Kasumi-1 (cell line): ENCODE data around the gene SLC25A21.
A peak's percentile ranks its signal among the peaks of the same experiment; 100 is the strongest.
"Not testable (repeated sequence)": the region's sequence is repeated elsewhere in the genome, so short reads cannot be mapped to it uniquely, and the experiment has no call there.

Source experiments
- DNase-seq, 2 experiments: peaks; one replicate each; lab custom pipeline; 2025; lab: John Stamatoyannopoulos, UW

SLC25A21 gene

GRCh38 chr14:37172024-37172869, at the start of gene SLC25A21:
Gene SLC25A21, minus strand, starts transcription at chr14:37172606.
- no peak for DNase-seq

DNA sequence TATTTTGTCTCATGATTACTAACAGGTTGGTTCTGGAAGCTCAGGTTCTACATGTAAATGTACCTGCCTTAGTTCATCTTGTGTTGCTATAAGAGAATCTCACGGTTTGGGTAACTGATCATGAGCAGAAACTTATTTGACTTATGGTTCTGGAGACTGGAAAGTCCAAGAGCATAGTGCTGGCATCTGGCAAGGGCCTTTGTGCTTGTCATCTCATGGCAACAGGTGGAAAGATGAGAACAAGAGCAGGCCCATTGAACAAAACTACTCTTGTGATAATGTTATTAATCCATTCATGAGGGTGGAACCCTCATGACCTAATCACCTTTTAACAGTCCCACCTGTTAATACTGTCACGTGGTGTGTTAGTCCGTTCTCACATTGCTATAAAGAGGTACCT, 48.7 kb upstream of the SLC25A21 start:
- DNase-seq = no peak

GRCh38 chr14:37215345-37215744, 42.9 kb upstream of the SLC25A21 start:
- DNase-seq = no peak

DNA sequence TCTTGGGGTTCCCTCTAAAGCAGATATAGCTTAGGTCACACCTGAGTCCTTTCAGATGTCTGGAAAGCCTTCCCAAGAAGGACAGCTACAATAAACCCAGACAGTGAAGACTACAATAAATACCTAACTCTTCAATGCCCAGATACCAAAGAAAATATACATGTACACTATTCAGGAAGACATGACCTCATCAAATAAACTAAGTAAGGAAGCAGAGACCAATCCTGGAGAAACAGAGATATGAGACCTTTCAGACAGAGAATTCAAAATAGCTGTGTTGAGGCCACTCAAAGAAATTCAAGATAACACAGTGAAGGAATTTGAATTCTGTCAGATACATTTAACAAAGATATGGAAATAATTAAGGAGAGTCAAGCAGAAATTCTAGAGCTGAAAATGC, 40.6 kb upstream of the SLC25A21 start:
- DNase-seq = no peak

- DNase-seq = no peak
Observed at GRCh38 chr14:37210448-37210847, 38.0 kb upstream of the SLC25A21 start.

DNA sequence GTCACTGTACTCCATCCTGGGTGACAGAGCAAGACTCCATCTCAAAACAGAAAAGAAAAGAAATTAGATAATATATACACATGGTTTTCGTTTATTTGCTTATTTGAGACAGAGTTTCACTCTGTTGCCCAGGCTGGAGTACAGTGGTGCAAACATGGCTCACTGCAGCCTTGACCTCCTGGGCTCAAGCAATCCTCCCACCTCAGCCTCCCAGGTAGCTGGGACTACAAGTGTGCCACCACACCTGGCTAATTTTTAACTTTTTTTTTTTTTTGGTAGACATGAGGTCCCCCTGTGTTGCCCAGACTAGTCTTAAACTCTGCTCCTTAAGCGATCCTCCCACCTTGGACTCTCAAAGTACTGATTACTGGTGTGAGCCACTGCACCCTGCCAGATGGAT, 37.2 kb upstream of the SLC25A21 start:
- not testable (repeated sequence) for DNase-seq

GRCh38 chr14:37205623-37206605, 33.5 kb upstream of the SLC25A21 start:
- DNase-seq = not testable (repeated sequence)

DNA sequence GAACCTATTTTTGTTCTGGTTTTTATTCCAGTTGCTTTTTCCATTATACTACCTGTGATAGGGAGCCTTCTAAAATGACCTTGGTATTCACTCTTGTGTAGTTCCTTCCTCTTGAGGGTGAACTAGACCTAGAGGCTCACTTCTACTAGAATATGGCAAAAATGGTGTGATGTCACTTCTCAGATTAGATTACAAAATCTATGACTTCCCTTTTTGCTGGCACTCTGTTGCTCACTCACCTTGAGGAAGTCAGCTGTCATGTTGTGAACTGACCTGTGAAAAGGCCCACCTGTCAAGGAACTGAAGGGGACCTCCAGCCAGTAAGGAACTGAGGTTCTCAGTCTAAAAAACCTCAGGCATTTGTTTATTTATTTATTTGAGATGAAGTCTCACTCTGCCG, 31.0 kb upstream of the SLC25A21 start:
- peak; percentile 1 to 3 for DNase-seq

- DNase-seq = no peak
Observed at GRCh38 chr14:37202812-37203211, 30.4 kb upstream of the SLC25A21 start.

GRCh38 chr14:37202265-37202664, 29.9 kb upstream of the SLC25A21 start:
- DNase-seq = no peak

- DNase-seq = no peak
Observed at GRCh38 chr14:37201724-37202123, 29.3 kb upstream of the SLC25A21 start.

DNA sequence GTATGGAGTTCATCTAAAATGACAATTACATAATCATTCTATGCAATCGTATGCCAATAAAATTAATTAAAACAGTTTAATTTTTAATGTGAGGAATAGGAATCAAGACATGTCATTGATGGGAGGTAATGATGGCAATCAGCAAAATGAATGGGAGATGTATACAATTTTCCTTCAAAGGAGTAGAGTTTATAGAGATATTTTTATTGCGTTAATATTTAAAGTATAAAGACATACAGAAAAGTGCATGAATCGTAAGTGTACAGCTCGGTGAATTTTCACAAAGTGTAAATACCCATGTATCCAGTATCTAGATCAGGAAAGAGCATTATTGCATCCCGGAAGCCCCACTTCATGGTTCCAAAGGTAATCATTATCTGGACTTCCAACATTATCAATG, 26.5 kb upstream of the SLC25A21 start:
- DNase-seq = no peak

DNA sequence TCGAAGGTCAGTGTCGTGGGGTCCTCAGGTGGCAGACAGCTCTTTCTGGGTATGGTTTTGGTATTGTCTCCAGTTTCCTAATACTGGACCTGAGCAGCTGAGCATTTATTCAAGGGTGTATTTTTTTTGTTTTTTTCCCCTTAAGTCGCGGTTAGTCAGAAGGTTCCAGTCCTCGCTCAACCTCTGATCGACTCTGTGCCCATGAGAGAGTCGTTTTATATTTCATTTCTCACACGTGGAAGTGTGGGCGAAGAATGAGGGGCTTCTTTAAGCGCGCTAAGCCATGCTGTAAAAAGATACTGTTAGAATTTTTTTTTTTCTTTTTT, 25.8 kb upstream of the SLC25A21 start:
- no peak for DNase-seq

DNA sequence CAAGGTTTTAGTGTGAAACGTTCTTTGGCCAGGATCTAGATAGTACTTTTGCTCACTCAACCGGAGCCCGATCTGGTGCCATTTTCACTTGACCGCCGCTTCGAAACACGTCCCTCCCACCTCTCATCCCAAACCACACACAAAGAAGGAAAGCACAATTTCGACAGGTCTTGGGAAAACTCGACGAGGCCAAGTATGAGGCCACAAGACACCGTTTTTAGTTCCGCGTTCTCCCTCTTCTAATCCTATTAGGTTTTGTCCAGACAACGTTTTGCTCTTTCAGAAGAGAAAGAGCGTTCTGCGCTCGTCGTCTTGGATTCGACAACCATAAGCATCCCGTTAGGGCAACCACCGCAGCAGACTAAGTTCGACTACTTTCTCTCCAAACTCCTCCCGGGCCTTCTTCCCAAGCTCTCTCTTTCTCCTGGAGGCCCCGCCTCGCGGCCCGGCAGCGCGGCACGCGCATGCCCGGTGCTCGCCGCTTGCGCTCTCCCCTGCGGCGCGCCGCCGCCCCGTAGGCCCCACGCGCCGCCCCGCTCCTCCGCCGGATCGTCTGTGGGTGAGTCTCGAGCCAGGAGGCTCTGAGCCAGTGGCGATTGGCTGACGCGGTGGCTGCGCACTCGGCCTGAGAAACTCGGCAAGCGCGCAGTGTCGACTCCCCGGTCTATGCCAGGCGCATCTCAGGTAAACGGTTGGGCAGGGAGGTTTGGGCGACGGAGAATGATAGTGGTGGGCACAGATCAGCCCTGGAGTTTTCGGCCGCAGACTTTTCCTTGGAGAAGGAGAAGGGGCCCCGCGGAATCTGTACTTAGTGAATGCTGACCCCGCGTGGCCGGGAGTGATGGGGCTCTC, 25.2 kb upstream of the SLC25A21 start, which contains the start of gene MIPOL1:
Gene MIPOL1 (plus strand): TSS at position 517 of the 852 bp plus-strand sequence. CDS start 49,952 bp downstream, outside the sequence.
- no peak for DNase-seq

GRCh38 chr14:37196604-37197420, 24.4 kb upstream of the SLC25A21 start:
- no peak for DNase-seq

- DNase-seq = no peak
Observed at GRCh38 chr14:37195327-37195726, 22.9 kb upstream of the SLC25A21 start.

- DNase-seq = no peak
Observed at GRCh38 chr14:37194698-37195097, 22.3 kb upstream of the SLC25A21 start.

- DNase-seq = not testable (repeated sequence)
Observed at GRCh38 chr14:37189733-37190132, 17.3 kb upstream of the SLC25A21 start.

- DNase-seq = not testable (repeated sequence)
Observed at GRCh38 chr14:37187840-37188577, 15.6 kb upstream of the SLC25A21 start.

DNA sequence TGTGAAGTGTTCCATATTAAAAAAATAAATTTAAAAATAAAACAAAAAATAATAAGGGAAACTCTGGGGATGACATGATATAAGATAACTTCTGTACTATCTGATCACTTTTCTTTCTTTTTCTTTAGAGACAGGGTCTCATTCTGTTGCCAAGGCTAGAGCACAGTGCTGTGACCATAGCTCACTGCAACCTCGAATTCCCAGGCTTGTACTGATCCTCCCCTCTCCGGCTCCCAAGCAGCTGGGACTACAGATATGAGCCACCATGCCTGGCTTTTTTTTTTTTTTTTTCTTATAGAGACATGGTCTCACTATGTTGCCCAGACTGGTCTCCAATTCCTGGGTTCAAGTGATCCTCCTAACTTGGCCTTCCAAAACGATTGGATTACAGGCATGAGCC, 14.9 kb upstream of the SLC25A21 start:
- no peak for DNase-seq
